ENCODE data around the gene AMBP. TPM values are rescaled to one million over a fixed set of nuclear protein-coding genes. Genes with fewer than 3 reads are reported as not detected.

Gene AMBP
- polyA plus RNA-seq, 1 experiment = 0.22 TPM

GRCh38 chr9:114031037-114031630 lies 47.0 kb downstream of the AMBP start:
- Histone ChIP-seq H3K4me3 (ENCODE audit: low read depth, low read length) (no peak overlapping the region), H3K27me3 (ENCODE audit: control insufficient read depth, insufficient read depth, low read length) (no peaks in the 10 kb centered on the region), H3K36me3 (ENCODE audit: control insufficient read depth, insufficient read depth, low read length) (peaks cover 25% of the 10 kb centered on the region)
- CTCF ChIA-PET = interaction anchor here (1.5 kb wide), 1 partner anchor 8 kb away, joined by 4 read pairs; no protein-coding TSS in a partner anchor
- TF ChIP-seq, protein P1, sequence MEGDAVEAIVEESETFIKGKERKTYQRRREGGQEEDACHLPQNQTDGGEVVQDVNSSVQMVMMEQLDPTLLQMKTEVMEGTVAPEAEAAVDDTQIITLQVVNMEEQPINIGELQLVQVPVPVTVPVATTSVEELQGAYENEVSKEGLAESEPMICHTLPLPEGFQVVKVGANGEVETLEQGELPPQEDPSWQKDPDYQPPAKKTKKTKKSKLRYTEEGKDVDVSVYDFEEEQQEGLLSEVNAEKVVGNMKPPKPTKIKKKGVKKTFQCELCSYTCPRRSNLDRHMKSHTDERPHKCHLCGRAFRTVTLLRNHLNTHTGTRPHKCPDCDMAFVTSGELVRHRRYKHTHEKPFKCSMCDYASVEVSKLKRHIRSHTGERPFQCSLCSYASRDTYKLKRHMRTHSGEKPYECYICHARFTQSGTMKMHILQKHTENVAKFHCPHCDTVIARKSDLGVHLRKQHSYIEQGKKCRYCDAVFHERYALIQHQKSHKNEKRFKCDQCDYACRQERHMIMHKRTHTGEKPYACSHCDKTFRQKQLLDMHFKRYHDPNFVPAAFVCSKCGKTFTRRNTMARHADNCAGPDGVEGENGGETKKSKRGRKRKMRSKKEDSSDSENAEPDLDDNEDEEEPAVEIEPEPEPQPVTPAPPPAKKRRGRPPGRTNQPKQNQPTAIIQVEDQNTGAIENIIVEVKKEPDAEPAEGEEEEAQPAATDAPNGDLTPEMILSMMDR (IDR thresholded peaks at IDR 0.05; ENCODE audit: insufficient read depth, low read depth, low read length) = no peak
- DNase-seq (ENCODE audit: low read depth) = no peak
- POLR2A ChIA-PET = no interaction called here

- Histone ChIP-seq H3K27me3 (ENCODE audit: control insufficient read depth, insufficient read depth, low read length) (no peaks in the 10 kb centered on the region), H3K4me3 (ENCODE audit: low read depth, low read length) (no peak overlapping the region), H3K36me3 (ENCODE audit: control insufficient read depth, insufficient read depth, low read length) (peaks cover 23% of the 10 kb centered on the region)
- ChIA-PET CTCF (no interaction called here), POLR2A (no interaction called here)
- no peak for DNase-seq (ENCODE audit: low read depth)
- TF ChIP-seq, protein P1 (IDR thresholded peaks at IDR 0.05; ENCODE audit: insufficient read depth, low read depth, low read length) = no peak
Measured at GRCh38 chr9:114030364-114030763, 47.7 kb downstream of the AMBP start.

- TF ChIP-seq, protein P1 (IDR thresholded peaks at IDR 0.05; ENCODE audit: insufficient read depth, low read depth, low read length) = no peak
- no peak for DNase-seq (ENCODE audit: low read depth)
- Histone ChIP-seq H3K36me3 (ENCODE audit: control insufficient read depth, insufficient read depth, low read length) (peaks cover 18% of the 10 kb centered on the region), H3K4me3 (ENCODE audit: low read depth, low read length) (no peak overlapping the region), H3K27me3 (ENCODE audit: control insufficient read depth, insufficient read depth, low read length) (no peaks in the 10 kb centered on the region)
- POLR2A ChIA-PET = no interaction called here
- CTCF ChIA-PET = no interaction called here
Measured at GRCh38 chr9:114029311-114030170, 48.6 kb downstream of the AMBP start.

GRCh38 chr9:114028646-114029045 lies 49.5 kb downstream of the AMBP start:
- H3K4me3 ChIP-seq (ENCODE audit: low read depth, low read length) = no peak overlapping the region
- no peaks in the 10 kb centered on the region for H3K27me3 ChIP-seq (ENCODE audit: control insufficient read depth, insufficient read depth, low read length)
- TF ChIP-seq, protein P1 (IDR thresholded peaks at IDR 0.05; ENCODE audit: insufficient read depth, low read depth, low read length) = no peak
- ChIA-PET CTCF (no interaction called here), POLR2A (no interaction called here)
- DNase-seq (ENCODE audit: low read depth) = no peak
- peaks cover 14% of the 10 kb centered on the region for H3K36me3 ChIP-seq (ENCODE audit: control insufficient read depth, insufficient read depth, low read length)

- POLR2A ChIA-PET = no interaction called here
- CTCF ChIA-PET = no interaction called here
- Histone ChIP-seq H3K4me3 (ENCODE audit: low read depth, low read length) (no peak overlapping the region), H3K27me3 (ENCODE audit: control insufficient read depth, insufficient read depth, low read length) (no peaks in the 10 kb centered on the region), H3K36me3 (ENCODE audit: control insufficient read depth, insufficient read depth, low read length) (peaks cover 13% of the 10 kb centered on the region)
- TF ChIP-seq, protein P1 (IDR thresholded peaks at IDR 0.05; ENCODE audit: insufficient read depth, low read depth, low read length) = no peak
- no peak for DNase-seq (ENCODE audit: low read depth)
Measured at GRCh38 chr9:114027863-114028465, 50.1 kb downstream of the AMBP start.
